ENCODE results near the gene PTOV1.

The PTOV1 gene

DNA sequence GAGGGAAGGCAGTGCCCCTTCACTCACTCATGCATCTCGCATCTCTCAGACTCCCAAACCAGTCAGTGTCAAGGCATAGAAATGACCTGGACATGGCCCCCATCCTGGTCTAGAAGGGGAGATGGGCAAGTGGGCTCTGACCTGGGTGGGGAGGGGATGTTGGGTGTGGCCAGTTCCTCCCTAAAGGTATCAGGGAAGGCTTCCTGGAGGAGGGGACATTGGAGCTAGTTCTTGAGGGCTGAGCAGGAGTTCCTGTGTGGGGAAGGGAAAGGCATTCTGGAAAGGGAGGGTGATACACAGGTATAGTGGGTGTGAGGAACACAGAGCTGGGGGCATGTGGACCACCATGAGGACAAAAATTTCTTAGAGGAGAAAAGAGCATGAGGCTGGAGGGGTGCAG is 41.8 kb downstream of the PTOV1 start:
- peaks cover 2% of the 10 kb centered on the region; the same call in 1 of the 2 replicates for H3K36me3 ChIP-seq (ENCODE audit: control insufficient read depth, insufficient read depth, low read length)
- peaks cover 12% of the 10 kb centered on the region; the same call in 1 of the 2 replicates for H3K4me1 ChIP-seq (ENCODE audit: control insufficient read depth, insufficient read depth, low read length)
- no peak overlapping the region for H3K4me3 ChIP-seq (ENCODE audit: low read depth, low read length)
- H3K27me3 ChIP-seq (ENCODE audit: control insufficient read depth, insufficient read depth, low read length), result peaks cover 22% of the 10 kb centered on the region
- H3K9ac ChIP-seq (ENCODE audit: low read length), result no peak overlapping the region
- H3K27ac ChIP-seq (ENCODE audit: low read depth, low read length), result no peak overlapping the region
- H3K9me3 ChIP-seq (ENCODE audit: control insufficient read depth, insufficient read depth, low read depth, low read length), result no peaks in the 10 kb centered on the region

GRCh38 chr19:49894011-49894664 is 43.2 kb downstream of the PTOV1 start:
- Histone ChIP-seq H3K9me3 (ENCODE audit: control insufficient read depth, insufficient read depth, low read depth, low read length) (no peaks in the 10 kb centered on the region), H3K27ac (ENCODE audit: low read depth, low read length) (no peak overlapping the region), H3K36me3 (ENCODE audit: control insufficient read depth, insufficient read depth, low read length) (no peaks in the 10 kb centered on the region), H3K4me3 (ENCODE audit: low read depth, low read length) (no peak overlapping the region), H3K4me1 (ENCODE audit: control insufficient read depth, insufficient read depth, low read length) (peaks cover 12% of the 10 kb centered on the region; the same call in 1 of the 2 replicates), H3K27me3 (ENCODE audit: control insufficient read depth, insufficient read depth, low read length) (peaks cover 20% of the 10 kb centered on the region), H3K9ac (ENCODE audit: low read length) (no peak overlapping the region)

- Histone ChIP-seq H3K36me3 (ENCODE audit: control insufficient read depth, insufficient read depth, low read length) (no peaks in the 10 kb centered on the region), H3K9me3 (ENCODE audit: control insufficient read depth, insufficient read depth, low read depth, low read length) (no peaks in the 10 kb centered on the region), H3K4me1 (ENCODE audit: control insufficient read depth, insufficient read depth, low read length) (peaks cover 12% of the 10 kb centered on the region; the same call in 1 of the 2 replicates), H3K27ac (ENCODE audit: low read depth, low read length) (no peak overlapping the region), H3K4me3 (ENCODE audit: low read depth, low read length) (no peak overlapping the region), H3K27me3 (ENCODE audit: control insufficient read depth, insufficient read depth, low read length) (peaks cover 15% of the 10 kb centered on the region), H3K9ac (ENCODE audit: low read length) (no peak overlapping the region)
Observed at GRCh38 chr19:49894879-49895565, 44.1 kb downstream of the PTOV1 start.

GRCh38 chr19:49895566-49896297 is 44.8 kb downstream of the PTOV1 start:
- no peak overlapping the region for H3K9ac ChIP-seq (ENCODE audit: low read length)
- H3K36me3 ChIP-seq (ENCODE audit: control insufficient read depth, insufficient read depth, low read length), result no peaks in the 10 kb centered on the region
- peaks cover 12% of the 10 kb centered on the region; the same call in 1 of the 2 replicates for H3K4me1 ChIP-seq (ENCODE audit: control insufficient read depth, insufficient read depth, low read length)
- H3K9me3 ChIP-seq (ENCODE audit: control insufficient read depth, insufficient read depth, low read depth, low read length), result no peaks in the 10 kb centered on the region
- peaks cover 15% of the 10 kb centered on the region for H3K27me3 ChIP-seq (ENCODE audit: control insufficient read depth, insufficient read depth, low read length)
- no peak overlapping the region for H3K4me3 ChIP-seq (ENCODE audit: low read depth, low read length)
- no peak overlapping the region for H3K27ac ChIP-seq (ENCODE audit: low read depth, low read length)

GRCh38 chr19:49896863-49897621 is 46.1 kb downstream of the PTOV1 start, which contains the start of gene IL4I1:
IL4I1 (minus strand) TSS chr19:49896887; CDS start chr19:49896160, 727 bp downstream.
- Histone ChIP-seq H3K9me3 (ENCODE audit: control insufficient read depth, insufficient read depth, low read depth, low read length) (no peaks in the 10 kb centered on the region), H3K36me3 (ENCODE audit: control insufficient read depth, insufficient read depth, low read length) (no peaks in the 10 kb centered on the region), H3K9ac (ENCODE audit: low read length) (peak within 1 kb of the TSS; percentile 26), H3K4me3 (ENCODE audit: low read depth, low read length) (no peak within 1 kb of the TSS), H3K4me1 (ENCODE audit: control insufficient read depth, insufficient read depth, low read length) (peaks cover 8% of the 10 kb centered on the region; the same call in 1 of the 2 replicates), H3K27me3 (ENCODE audit: control insufficient read depth, insufficient read depth, low read length) (peaks cover 12% of the 10 kb centered on the region), H3K27ac (ENCODE audit: low read depth, low read length) (no peak within 1 kb of the TSS)

- Histone ChIP-seq H3K36me3 (ENCODE audit: control insufficient read depth, insufficient read depth, low read length) (peaks cover 24% of the 10 kb centered on the region), H3K9ac (ENCODE audit: low read length) (no peak overlapping the region), H3K4me3 (ENCODE audit: low read depth, low read length) (no peak overlapping the region), H3K9me3 (ENCODE audit: control insufficient read depth, insufficient read depth, low read depth, low read length) (no peaks in the 10 kb centered on the region), H3K4me1 (ENCODE audit: control insufficient read depth, insufficient read depth, low read length) (no peaks in the 10 kb centered on the region; the same call in 1 of the 2 replicates), H3K27me3 (ENCODE audit: control insufficient read depth, insufficient read depth, low read length) (no peaks in the 10 kb centered on the region), H3K27ac (ENCODE audit: low read depth, low read length) (no peak overlapping the region)
Observed at GRCh38 chr19:49904136-49904535, 53.2 kb downstream of the PTOV1 start.

DNA sequence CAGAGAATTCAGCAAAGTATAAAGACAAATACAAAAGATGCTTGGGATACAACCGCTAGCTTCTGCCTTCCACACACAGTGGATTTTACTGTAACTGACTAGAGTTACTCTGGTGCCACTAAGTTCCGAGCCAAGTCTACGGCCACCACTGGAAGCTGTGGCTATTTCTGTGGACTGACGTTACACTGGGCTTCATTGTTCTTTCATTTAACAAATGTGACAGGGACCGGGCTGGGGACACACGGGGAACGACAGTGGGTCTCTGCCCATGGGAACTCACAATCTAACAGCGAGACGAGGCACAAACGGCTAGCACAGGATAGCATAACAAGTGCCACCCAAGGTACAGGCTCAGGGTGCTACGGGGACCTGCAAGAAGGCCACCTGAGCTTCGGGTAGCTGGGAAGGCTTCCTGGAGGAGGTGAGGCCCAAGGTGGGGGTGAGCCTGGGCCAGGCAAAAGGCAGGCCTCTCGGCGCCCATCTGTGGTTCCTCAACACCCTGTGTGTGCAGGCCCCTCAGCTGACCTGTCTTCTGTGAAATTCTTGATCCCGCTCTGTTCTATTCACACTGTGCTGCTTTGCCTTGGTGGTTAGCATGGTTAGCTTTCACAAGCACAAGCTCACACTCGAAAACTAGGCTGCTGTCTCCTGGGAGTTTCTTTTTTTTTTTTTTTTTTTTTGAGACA is 56.1 kb downstream of the PTOV1 start:
- H3K9ac ChIP-seq (ENCODE audit: low read length), result no peak overlapping the region
- H3K4me3 ChIP-seq (ENCODE audit: low read depth, low read length), result no peak overlapping the region
- no peak overlapping the region for H3K27ac ChIP-seq (ENCODE audit: low read depth, low read length)
- no peaks in the 10 kb centered on the region; the same call in 1 of the 2 replicates for H3K4me1 ChIP-seq (ENCODE audit: control insufficient read depth, insufficient read depth, low read length)
- H3K27me3 ChIP-seq (ENCODE audit: control insufficient read depth, insufficient read depth, low read length), result no peaks in the 10 kb centered on the region
- no peaks in the 10 kb centered on the region for H3K9me3 ChIP-seq (ENCODE audit: control insufficient read depth, insufficient read depth, low read depth, low read length)
- H3K36me3 ChIP-seq (ENCODE audit: control insufficient read depth, insufficient read depth, low read length), result peaks cover 48% of the 10 kb centered on the region

GRCh38 chr19:49907745-49908446 is 56.9 kb downstream of the PTOV1 start:
- Histone ChIP-seq H3K27me3 (ENCODE audit: control insufficient read depth, insufficient read depth, low read length) (no peaks in the 10 kb centered on the region), H3K36me3 (ENCODE audit: control insufficient read depth, insufficient read depth, low read length) (peaks cover 55% of the 10 kb centered on the region), H3K9me3 (ENCODE audit: control insufficient read depth, insufficient read depth, low read depth, low read length) (no peaks in the 10 kb centered on the region), H3K4me1 (ENCODE audit: control insufficient read depth, insufficient read depth, low read length) (no peaks in the 10 kb centered on the region; the same call in 1 of the 2 replicates), H3K27ac (ENCODE audit: low read depth, low read length) (no peak overlapping the region), H3K9ac (ENCODE audit: low read length) (no peak overlapping the region), H3K4me3 (ENCODE audit: low read depth, low read length) (no peak overlapping the region)

DNA sequence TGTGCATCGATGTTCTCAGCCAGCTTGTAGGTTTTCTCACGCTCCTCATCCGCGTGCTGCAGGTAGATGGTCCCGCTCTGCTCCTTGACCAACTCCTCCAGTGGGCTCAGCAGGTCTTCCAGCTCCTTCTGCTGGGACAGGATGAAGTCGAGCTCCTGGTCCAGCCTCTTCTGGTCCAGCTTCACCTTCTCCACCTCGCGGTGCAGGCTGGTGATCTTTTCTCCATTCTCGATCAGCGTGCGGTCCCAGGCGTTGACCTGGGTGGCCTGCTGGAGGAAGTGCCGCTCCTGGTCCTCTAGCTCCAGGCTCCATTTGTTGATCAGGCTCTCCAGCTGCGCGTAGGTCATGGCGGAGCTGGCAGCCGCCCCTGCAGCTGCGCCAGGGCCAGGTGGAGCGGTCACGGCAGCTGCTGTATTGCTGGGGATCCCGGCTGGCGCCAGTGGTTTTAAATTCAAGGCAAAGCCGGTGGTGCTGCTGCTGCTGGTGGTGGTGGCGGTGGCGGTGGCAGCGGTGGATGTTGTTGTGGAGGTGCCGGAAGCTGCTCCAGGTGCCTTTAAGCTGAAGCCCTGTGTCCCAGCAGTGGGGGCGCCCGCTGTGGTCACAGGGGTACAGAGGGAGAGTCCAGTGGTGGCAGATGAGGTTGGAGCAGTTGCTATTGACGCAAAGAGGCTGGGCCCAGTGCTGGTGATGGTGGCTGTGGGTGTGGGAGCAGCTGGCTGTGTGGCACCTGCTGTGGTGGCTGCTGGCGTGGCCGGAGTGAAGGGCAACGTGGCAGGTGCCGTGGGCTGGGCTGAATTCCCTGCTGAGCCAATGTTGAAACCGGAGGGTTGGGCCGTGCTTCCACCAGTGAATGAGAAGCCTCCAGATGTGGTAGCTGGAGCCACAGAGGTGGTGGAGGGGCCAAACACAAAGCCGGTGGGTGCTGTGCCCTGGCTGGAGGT is 57.8 kb downstream of the PTOV1 start:
- H3K9me3 ChIP-seq (ENCODE audit: control insufficient read depth, insufficient read depth, low read depth, low read length), result no peaks in the 10 kb centered on the region
- peaks cover 63% of the 10 kb centered on the region for H3K36me3 ChIP-seq (ENCODE audit: control insufficient read depth, insufficient read depth, low read length)
- no peaks in the 10 kb centered on the region; the same call in 1 of the 2 replicates for H3K4me1 ChIP-seq (ENCODE audit: control insufficient read depth, insufficient read depth, low read length)
- no peak overlapping the region for H3K4me3 ChIP-seq (ENCODE audit: low read depth, low read length)
- no peak overlapping the region for H3K27ac ChIP-seq (ENCODE audit: low read depth, low read length)
- H3K27me3 ChIP-seq (ENCODE audit: control insufficient read depth, insufficient read depth, low read length), result no peaks in the 10 kb centered on the region
- H3K9ac ChIP-seq (ENCODE audit: low read length), result no peak overlapping the region
